Upper lobe of left lung (tissue), 6 donors: ENCODE measurements around the gene B9D1. TPM values are rescaled to one million over a fixed set of nuclear protein-coding genes. Genes with fewer than 3 reads are reported as not detected.

Experiments used
- ATAC-seq, 2 donors: fragments of 200-7000 bp; cut with Tn5 transposase; one replicate each; pipeline ENCODE4 v1.9.1; 2022; ENCODE audit warnings: mild to moderate bottlenecking in 2 of 2, moderate library complexity in 2 of 2; ENCODE audit not compliant: low FRiP score in 2 of 2
- DNase-seq, 2 donors: peaks; one replicate each; pipeline ENCODE4 v3.0.0-alpha.2; 2019 to 2020
- H3K27ac ChIP-seq, 4 donors: fragments of 200-600 bp; sonication (generic); one replicate each; pipeline ENCODE4 v1.5.1; 2016 to 2019
- H3K27me3 ChIP-seq, 4 donors: fragments of 200-600 bp; sonication (generic); one replicate each; pipeline ENCODE4 v1.5.1; 2017 to 2019
- H3K36me3 ChIP-seq, 4 donors: fragments of 200-600 bp; sonication (generic); one replicate each; pipeline ENCODE4 v1.5.1; 2016 to 2019
- H3K4me1 ChIP-seq, 4 donors: fragments of 200-600 bp; sonication (generic); one replicate each; pipeline ENCODE4 v1.5.1; 2018 to 2019
- H3K4me3 ChIP-seq, 4 donors: fragments of 200-600 bp; sonication (generic); one replicate each; pipeline ENCODE4 v1.5.1; 2017 to 2019; ENCODE audit warnings: mild to moderate bottlenecking in 2 of 4, moderate library complexity in 1 of 4
- H3K9me3 ChIP-seq, 4 donors: fragments of 200-600 bp; sonication (generic); one replicate each; pipeline ENCODE4 v1.5.1; 2018 to 2019
- EP300 ChIP-seq, 4 donors: sonication (generic); formaldehyde crosslinking; IDR thresholded peaks; one replicate each; pipeline ENCODE4 v1.5.1; 2017; ENCODE audit warnings: antibody characterized with exemption in 4 of 4, control low read depth in 2 of 4
- POLR2A ChIP-seq, 4 donors: fragments of 450-650 bp; IDR thresholded peaks; one replicate each; pipeline ENCODE4 v1.5.1; 2016 to 2017; ENCODE audit warnings: antibody characterized with exemption in 4 of 4, mild to moderate bottlenecking in 2 of 4
- POLR2AphosphoS5 ChIP-seq, 2 donors: sonication (generic); formaldehyde crosslinking; IDR thresholded peaks; one replicate each; pipeline ENCODE4 v1.5.1; 2017; ENCODE audit warnings: antibody characterized with exemption in 2 of 2
- WGBS, 2 donors: methylation state at CpG; one replicate each; pipeline ENCODE4 v1.1.5; 2017 to 2018; 5-methylcytosine and 5-hydroxymethylcytosine counted together
- small RNA-seq, 4 donors: library from RNA; depleted of rRNA; stranded (forward); fragments of <200 nt; gene quantifications; one replicate each; pipeline ENCODE3, GENCODE V24; 2016
- total RNA-seq, 6 donors: library from RNA; depleted of rRNA in 4 of 6; stranded (reverse); fragments of >200 nt in 4 of 6; gene quantifications; one replicate each; pipeline versions ENCODE4 v1.1.0 to v1.2.1, GENCODE V29; 2016 to 2021
- TF ChIP-seq, protein P1 (sequence below), 6 experiments: fragments of 450-650 bp in 4 of 6; fragments of 200-600 bp in 2 of 6; sonication (generic) in 2 of 6; IDR thresholded peaks; one replicate each; pipeline ENCODE4 v1.5.1; 2016 to 2019; ENCODE audit warnings: antibody characterized with exemption in 6 of 6
- donor health status: DM: no; HTN: no; CAD: no; lungs with moderate emphysema.
- donor health status: DM: no; HTN: yes; CAD: no; lungs with severe emphysema.

B9D1 gene
- total RNA-seq, 6 donors from 2014 or later: 11.7 to 52.4 (median 17.5) TPM

DNA sequence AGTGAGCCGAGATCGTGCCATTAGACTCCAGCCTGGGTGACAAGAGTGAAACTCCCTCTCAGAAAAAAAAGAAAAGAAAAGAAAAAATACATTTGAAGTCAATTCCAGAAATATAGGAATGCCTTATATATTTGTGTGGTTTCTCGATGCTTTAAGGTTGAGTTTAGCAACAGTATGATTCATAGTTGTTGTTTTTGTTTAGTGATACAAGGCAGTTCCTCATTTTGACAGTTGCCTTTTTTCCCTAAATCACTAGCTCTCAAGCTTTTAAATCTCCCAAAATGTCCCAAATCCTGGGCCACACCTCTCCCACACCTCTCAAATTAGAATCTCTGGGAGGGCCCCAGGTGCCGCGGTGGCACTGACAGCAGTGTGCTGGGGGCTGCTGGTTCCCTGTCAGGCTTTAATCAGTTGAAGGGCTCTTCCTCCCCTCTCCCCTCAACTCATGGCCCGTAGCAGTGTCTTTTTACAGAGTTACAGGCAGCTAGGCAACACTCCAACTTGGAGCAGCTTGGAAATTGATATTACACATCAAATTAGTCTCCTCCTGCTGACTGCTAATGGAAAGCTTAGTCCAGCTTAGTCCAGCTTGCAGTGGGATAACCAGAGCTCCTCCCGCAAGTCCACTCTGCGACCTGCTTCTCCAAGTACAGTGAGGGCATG lies 66.9 kb downstream of the B9D1 start:
- 61 to 85% methylated on average over 8 of the region's 8 CpGs for WGBS, 2 donors
- Histone ChIP-seq H3K4me1 (peaks cover 14 to 30% (median 21%) of the 10 kb centered on the region in 4 donors), H3K4me3 (no peak overlapping the region), H3K27ac (no peak overlapping the region), H3K9me3 (no peaks in the 10 kb centered on the region), H3K27me3 (no peaks in the 10 kb centered on the region), H3K36me3 (no peaks in the 10 kb centered on the region)
- ATAC-seq: peak in 1 of 2 donors; percentile 25
- DNase-seq: no peak
- TF ChIP-seq EP300 (IDR thresholded peaks at IDR 0.05) (no peak), POLR2AphosphoS5 (IDR thresholded peaks at IDR 0.05) (no peak), POLR2A (IDR thresholded peaks at IDR 0.05) (no peak)
- TF ChIP-seq, protein P1, sequence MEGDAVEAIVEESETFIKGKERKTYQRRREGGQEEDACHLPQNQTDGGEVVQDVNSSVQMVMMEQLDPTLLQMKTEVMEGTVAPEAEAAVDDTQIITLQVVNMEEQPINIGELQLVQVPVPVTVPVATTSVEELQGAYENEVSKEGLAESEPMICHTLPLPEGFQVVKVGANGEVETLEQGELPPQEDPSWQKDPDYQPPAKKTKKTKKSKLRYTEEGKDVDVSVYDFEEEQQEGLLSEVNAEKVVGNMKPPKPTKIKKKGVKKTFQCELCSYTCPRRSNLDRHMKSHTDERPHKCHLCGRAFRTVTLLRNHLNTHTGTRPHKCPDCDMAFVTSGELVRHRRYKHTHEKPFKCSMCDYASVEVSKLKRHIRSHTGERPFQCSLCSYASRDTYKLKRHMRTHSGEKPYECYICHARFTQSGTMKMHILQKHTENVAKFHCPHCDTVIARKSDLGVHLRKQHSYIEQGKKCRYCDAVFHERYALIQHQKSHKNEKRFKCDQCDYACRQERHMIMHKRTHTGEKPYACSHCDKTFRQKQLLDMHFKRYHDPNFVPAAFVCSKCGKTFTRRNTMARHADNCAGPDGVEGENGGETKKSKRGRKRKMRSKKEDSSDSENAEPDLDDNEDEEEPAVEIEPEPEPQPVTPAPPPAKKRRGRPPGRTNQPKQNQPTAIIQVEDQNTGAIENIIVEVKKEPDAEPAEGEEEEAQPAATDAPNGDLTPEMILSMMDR (IDR thresholded peaks at IDR 0.05): no peak

- no peak overlapping the region for H3K4me3 ChIP-seq
- ATAC-seq (no peak), DNase-seq (no peak)
- WGBS, 2 donors: 80 to 83% methylated on average over 3 of the region's 3 CpGs
- TF ChIP-seq, protein P1 (IDR thresholded peaks at IDR 0.05): no peak
- TF ChIP-seq POLR2A (IDR thresholded peaks at IDR 0.05) (no peak), EP300 (IDR thresholded peaks at IDR 0.05) (no peak), POLR2AphosphoS5 (IDR thresholded peaks at IDR 0.05) (no peak)
- H3K4me1 ChIP-seq: peaks cover 20 to 37% (median 25%) of the 10 kb centered on the region in 4 donors
- H3K9me3 ChIP-seq: no peaks in the 10 kb centered on the region
- no peaks in the 10 kb centered on the region for H3K27me3 ChIP-seq
- H3K27ac ChIP-seq: no peak overlapping the region
- H3K36me3 ChIP-seq: no peaks in the 10 kb centered on the region
These were observed 68.1 kb downstream of the B9D1 start for GRCh38 chr17:19294443-19294842.

Small RNA genes lying within 50 kb of the gene (small RNA-seq; reads per million reads assigned to genes)
- gene MIR1180: 4.7 to 17.4 (median 6.4) reads per million in 4 donors

Other genes with a start within 250 kb of the B9D1 start
- gene GRAPL, start 235.1 kb downstream of the B9D1 start, total RNA-seq: 10 to 100 TPM in 1 of 6 donors, 1 to 10 TPM in 5; 2.3 to 17.2 (median 5.0) TPM
- 10 to 100 TPM; 26.3 to 64.5 (median 47.9) TPM for gene EPN2, start 125.4 kb downstream of the B9D1 start, total RNA-seq
- gene MAPK7, start 15.8 kb upstream of the B9D1 start, total RNA-seq: 10 to 100 TPM; 20.1 to 77.2 (median 37.6) TPM
- gene MFAP4, start 24.5 kb upstream of the B9D1 start, total RNA-seq: 100 to 1,000 TPM in 4 of 6 donors, 10 to 100 TPM in 2; 24.1 to 280 (median 175) TPM
- 1 to 10 TPM in 4 of 6 donors, under 1 TPM in 2; 0.69 to 6.3 (median 2.1) TPM for gene RNF112, start 48.5 kb upstream of the B9D1 start, total RNA-seq
- gene SLC47A1, start 171.1 kb upstream of the B9D1 start, total RNA-seq: 10 to 100 TPM in 4 of 6 donors, 1 to 10 TPM in 2; 6.9 to 20.8 (median 12.0) TPM